Type B pancreatic cell (in vitro differentiated cells): ENCODE results near the gene P2RX2. TPM values are rescaled to one million over a fixed set of nuclear protein-coding genes. Genes with fewer than 3 reads are reported as not detected.

ENCODE experiments used
- DNase-seq: peaks from one replicate; pipeline ENCODE4 v3.0.0; 2021; ENCODE audit warnings: mixed read lengths; ENCODE audit not compliant: unreplicated experiment; ENCODE audit errors: extremely low spot score
- H3K27ac Mint-ChIP-seq: 2 replicates; pipeline ENCODE4 v1.8.0; 2021; ENCODE audit warnings: mild to moderate bottlenecking, mixed read lengths
- H3K27me3 Mint-ChIP-seq: 2 replicates; pipeline ENCODE4 v1.8.0; 2021; ENCODE audit warnings: mixed read lengths
- H3K36me3 Mint-ChIP-seq: 2 replicates; pipeline ENCODE4 v1.8.0; 2021; ENCODE audit warnings: mixed read lengths
- H3K4me1 Mint-ChIP-seq: one replicate; pipeline ENCODE4 v1.8.0; 2021; ENCODE audit warnings: mixed read lengths; ENCODE audit not compliant: unreplicated experiment
- H3K4me3 Mint-ChIP-seq: 2 replicates; pipeline ENCODE4 v1.8.0; 2021; ENCODE audit warnings: mild to moderate bottlenecking, mixed read lengths
- H3K9me3 Mint-ChIP-seq: 2 replicates; pipeline ENCODE4 v1.8.0; 2021; ENCODE audit warnings: mixed read lengths
- total RNA-seq: library from RNA; stranded (reverse); gene quantifications from 2 replicates; pipeline ENCODE4 v1.2.1, GENCODE V29; 2021; ENCODE audit warnings: low replicate concordance
- TF ChIP-seq, protein P1 (sequence below): fragments of 200-600 bp; sonication (generic); conservative IDR thresholded peaks from 2 replicates; pipeline ENCODE4 v1.5.0; 2021; ENCODE audit warnings: antibody characterized with exemption, mild to moderate bottlenecking

P2RX2 gene
- total RNA-seq, 1 donor from 2014 or later = 2.8 TPM

DNA sequence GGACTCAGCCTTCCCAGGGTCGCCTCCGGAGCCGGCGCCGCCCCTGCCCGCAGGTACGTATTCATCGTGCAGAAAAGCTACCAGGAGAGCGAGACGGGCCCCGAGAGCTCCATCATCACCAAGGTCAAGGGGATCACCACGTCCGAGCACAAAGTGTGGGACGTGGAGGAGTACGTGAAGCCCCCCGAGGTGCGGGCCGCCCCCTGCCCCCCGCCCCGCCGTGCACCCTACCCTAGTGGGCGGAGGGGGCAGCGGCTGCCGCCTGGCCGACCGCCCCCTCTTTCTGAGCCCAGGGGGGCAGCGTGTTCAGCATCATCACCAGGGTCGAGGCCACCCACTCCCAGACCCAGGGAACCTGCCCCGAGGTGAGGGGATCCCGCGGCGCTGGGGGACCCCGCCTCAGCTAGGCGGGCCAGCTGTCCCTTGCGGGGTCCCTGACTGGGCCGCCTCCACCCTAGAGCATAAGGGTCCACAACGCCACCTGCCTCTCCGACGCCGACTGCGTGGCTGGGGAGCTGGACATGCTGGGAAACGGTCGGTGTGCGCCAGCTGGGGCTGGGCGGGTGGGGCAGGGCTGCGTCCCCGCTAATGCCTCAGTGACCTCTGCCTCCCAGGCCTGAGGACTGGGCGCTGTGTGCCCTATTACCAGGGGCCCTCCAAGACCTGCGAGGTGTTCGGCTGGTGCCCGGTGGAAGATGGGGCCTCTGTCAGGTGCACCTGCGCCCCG is 973 bp downstream of the P2RX2 start:
- H3K4me1 Mint-ChIP-seq = peaks cover 27% of the 10 kb centered on the region
- TF ChIP-seq, protein P1, sequence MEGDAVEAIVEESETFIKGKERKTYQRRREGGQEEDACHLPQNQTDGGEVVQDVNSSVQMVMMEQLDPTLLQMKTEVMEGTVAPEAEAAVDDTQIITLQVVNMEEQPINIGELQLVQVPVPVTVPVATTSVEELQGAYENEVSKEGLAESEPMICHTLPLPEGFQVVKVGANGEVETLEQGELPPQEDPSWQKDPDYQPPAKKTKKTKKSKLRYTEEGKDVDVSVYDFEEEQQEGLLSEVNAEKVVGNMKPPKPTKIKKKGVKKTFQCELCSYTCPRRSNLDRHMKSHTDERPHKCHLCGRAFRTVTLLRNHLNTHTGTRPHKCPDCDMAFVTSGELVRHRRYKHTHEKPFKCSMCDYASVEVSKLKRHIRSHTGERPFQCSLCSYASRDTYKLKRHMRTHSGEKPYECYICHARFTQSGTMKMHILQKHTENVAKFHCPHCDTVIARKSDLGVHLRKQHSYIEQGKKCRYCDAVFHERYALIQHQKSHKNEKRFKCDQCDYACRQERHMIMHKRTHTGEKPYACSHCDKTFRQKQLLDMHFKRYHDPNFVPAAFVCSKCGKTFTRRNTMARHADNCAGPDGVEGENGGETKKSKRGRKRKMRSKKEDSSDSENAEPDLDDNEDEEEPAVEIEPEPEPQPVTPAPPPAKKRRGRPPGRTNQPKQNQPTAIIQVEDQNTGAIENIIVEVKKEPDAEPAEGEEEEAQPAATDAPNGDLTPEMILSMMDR = no peak
- DNase-seq = peak; percentile 67
- no peak overlapping the region for H3K4me3 Mint-ChIP-seq
- H3K27ac Mint-ChIP-seq = no peak overlapping the region
- H3K27me3 Mint-ChIP-seq = peaks cover 35% of the 10 kb centered on the region
- peaks cover 3% of the 10 kb centered on the region for H3K9me3 Mint-ChIP-seq
- H3K36me3 Mint-ChIP-seq = peaks cover 7% of the 10 kb centered on the region

DNA sequence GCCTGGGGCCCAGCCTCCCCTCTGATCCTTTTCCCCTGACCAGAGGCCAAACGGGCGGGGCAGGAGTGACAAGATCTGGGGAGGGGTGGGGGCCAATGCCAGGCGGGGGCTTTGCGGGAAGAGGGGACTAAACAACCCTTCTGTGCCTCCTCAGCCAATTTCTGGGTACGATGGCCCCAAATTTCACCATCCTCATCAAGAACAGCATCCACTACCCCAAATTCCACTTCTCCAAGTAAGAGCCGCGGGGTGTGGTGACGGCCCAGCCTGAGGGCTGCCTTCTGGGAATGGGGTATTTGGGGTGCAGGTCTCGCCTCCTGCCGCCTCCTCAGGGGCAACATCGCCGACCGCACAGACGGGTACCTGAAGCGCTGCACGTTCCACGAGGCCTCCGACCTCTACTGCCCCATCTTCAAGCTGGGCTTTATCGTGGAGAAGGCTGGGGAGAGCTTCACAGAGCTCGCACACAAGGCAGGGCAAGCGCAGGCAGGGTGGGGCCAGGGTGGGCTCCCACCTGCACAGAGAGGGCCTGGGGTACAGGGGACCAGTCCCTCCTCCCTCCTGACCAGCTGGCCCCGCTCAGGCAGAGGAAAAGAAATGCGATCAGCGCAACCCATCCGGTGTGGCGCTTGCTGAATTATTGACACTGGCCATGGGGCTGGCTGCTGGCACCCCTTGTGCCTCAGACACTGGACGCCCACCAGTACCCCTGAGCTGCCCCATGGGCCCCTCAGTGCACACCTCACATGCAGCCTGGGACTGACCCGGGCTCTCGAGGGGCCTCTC is 1.7 kb downstream of the P2RX2 start:
- Mint-ChIP-seq H3K36me3 (peaks cover 4% of the 10 kb centered on the region), H3K9me3 (no peaks in the 10 kb centered on the region), H3K27me3 (peaks cover 28% of the 10 kb centered on the region), H3K27ac (no peak overlapping the region), H3K4me3 (no peak overlapping the region), H3K4me1 (peaks cover 22% of the 10 kb centered on the region)
- DNase-seq = peak; percentile 65
- TF ChIP-seq, protein P1 = no peak

- peak overlapping the region; percentile 61 for H3K27ac Mint-ChIP-seq
- H3K4me3 Mint-ChIP-seq = no peak overlapping the region
- peaks cover 22% of the 10 kb centered on the region for H3K4me1 Mint-ChIP-seq
- H3K36me3 Mint-ChIP-seq = peaks cover 4% of the 10 kb centered on the region
- no peaks in the 10 kb centered on the region for H3K9me3 Mint-ChIP-seq
- TF ChIP-seq, protein P1 = no peak
- peak; percentile 66 for DNase-seq
- H3K27me3 Mint-ChIP-seq = peaks cover 23% of the 10 kb centered on the region
These were observed 2.5 kb downstream of the P2RX2 start for GRCh38 chr12:132620899-132621656.

GRCh38 chr12:132621657-132622435 is 3.3 kb downstream of the P2RX2 start:
- Mint-ChIP-seq H3K27ac (peak overlapping the region; percentile 94), H3K27me3 (peaks cover 19% of the 10 kb centered on the region), H3K36me3 (peaks cover 7% of the 10 kb centered on the region), H3K4me3 (peak overlapping the region; percentile 66), H3K4me1 (peaks cover 22% of the 10 kb centered on the region), H3K9me3 (no peaks in the 10 kb centered on the region)
- DNase-seq = peak; percentile 69
- TF ChIP-seq, protein P1 = no peak
